HepG2 (cell line): ENCODE results near the gene GIMD1. TPM values are rescaled to one million over a fixed set of nuclear protein-coding genes. Genes with fewer than 3 reads are reported as not detected.

ENCODE experiments used
- DPF2 ChIP-seq: sonication (generic); formaldehyde crosslinking; IDR thresholded peaks from 2 replicates; pipeline ENCODE4 v1.4.0; 2020; ENCODE audit warnings: mild to moderate bottlenecking, low read depth, missing genetic modification reagents, borderline replicate concordance
- GABPA ChIP-seq, 2 experiments: IDR thresholded peaks; 2 replicates each; pipeline ENCODE4 v1.6.1; 2011 to 2016; ENCODE audit warnings: low read depth in 2 of 2, low read length in 1 of 2, missing biosample characterization in 1 of 2, missing genetic modification characterization in 1 of 2
- GTF2F1 ChIP-seq: fragments of 150-350 bp; IDR thresholded peaks from 2 replicates; pipeline ENCODE4 v1.6.1; 2014; ENCODE audit warnings: low read length
- HCFC1 ChIP-seq: fragments of 150-350 bp; IDR thresholded peaks from 2 replicates; pipeline ENCODE4 v1.6.1; 2014; ENCODE audit warnings: low read depth, low read length
- HMG20A ChIP-seq: IDR thresholded peaks from 2 replicates; pipeline ENCODE4 v1.6.1; 2016; ENCODE audit warnings: borderline replicate concordance
- HOXA5 ChIP-seq: sonication (generic); formaldehyde crosslinking; IDR thresholded peaks from 2 replicates; pipeline ENCODE4 v1.4.0; 2020; ENCODE audit warnings: missing genetic modification reagents
- MEF2D ChIP-seq: sonication (generic); formaldehyde crosslinking; IDR thresholded peaks from 2 replicates; pipeline ENCODE4 v1.5.1; 2020; ENCODE audit warnings: mild to moderate bottlenecking, missing genetic modification reagents
- NFATC3 ChIP-seq: sonication (generic); formaldehyde crosslinking; IDR thresholded peaks from 2 replicates; pipeline ENCODE4 v1.5.1; 2020; ENCODE audit warnings: mild to moderate bottlenecking, missing genetic modification reagents
- PRMT3 ChIP-seq: sonication (generic); formaldehyde crosslinking; IDR thresholded peaks from 2 replicates; pipeline ENCODE4 v1.8.1; 2022; ENCODE audit warnings: low read depth, mild to moderate bottlenecking, moderate library complexity, missing genetic modification reagents, borderline replicate concordance
- SRF ChIP-seq: IDR thresholded peaks from 2 replicates; pipeline ENCODE4 v1.6.1; 2011; ENCODE audit warnings: mild to moderate bottlenecking, low read depth, low read length, moderate library complexity
- SUZ12 ChIP-seq: fragments of 150-350 bp; IDR thresholded peaks from 2 replicates; pipeline ENCODE4 v1.6.1; 2014; ENCODE audit warnings: low read depth, low read length
- ZBTB1 ChIP-seq: sonication (generic); formaldehyde crosslinking; IDR thresholded peaks from 2 replicates; pipeline ENCODE4 v1.4.0; 2020; ENCODE audit warnings: missing genetic modification reagents, borderline replicate concordance
- ZBTB21 ChIP-seq: sonication (generic); formaldehyde crosslinking; IDR thresholded peaks from 2 replicates; pipeline ENCODE4 v1.4.0; 2020; ENCODE audit warnings: missing genetic modification reagents
- ZKSCAN8 ChIP-seq: IDR thresholded peaks from 2 replicates; pipeline ENCODE4 v1.6.1; 2016; ENCODE audit warnings: borderline replicate concordance, missing genetic modification reagents, missing compliant biosample characterization
- ZNF430 ChIP-seq: sonication (generic); formaldehyde crosslinking; IDR thresholded peaks from 2 replicates; pipeline ENCODE4 v1.9.0; 2021; ENCODE audit warnings: mild to moderate bottlenecking, missing genetic modification reagents
- ZNF552 ChIP-seq: sonication (generic); formaldehyde crosslinking; IDR thresholded peaks from 2 replicates; pipeline ENCODE4 v1.9.0; 2022; ENCODE audit warnings: missing genetic modification reagents, mild to moderate bottlenecking, borderline replicate concordance
- ZNF619 ChIP-seq: sonication (generic); formaldehyde crosslinking; IDR thresholded peaks from 2 replicates; pipeline ENCODE4 v1.4.0; 2020; ENCODE audit warnings: mild to moderate bottlenecking, missing genetic modification reagents
- polyA plus RNA-seq, 8 experiments: library from polyadenylated mRNA; depleted of rRNA in 3 of 8; stranded (reverse) in 7 of 8; unstranded in 1 of 8; fragments of >200 nt; fragmentation: Illumina TruSeq in 4 of 8; extraction: Trizol in 4 of 8; gene quantifications; 2 replicates each; pipeline versions ENCODE4 v1.2.1 to v1.2.3, GENCODE V29; 2011 to 2016; ENCODE audit warnings: low read depth in 4 of 8, missing spikeins in 1 of 8, mixed read lengths in 1 of 8; ENCODE audit not compliant: insufficient read depth in 1 of 8
- total RNA-seq, 5 experiments: library from RNA; depleted of rRNA; stranded (reverse); fragments of >200 nt; fragmentation: Illumina TruSeq; extraction: Trizol; gene quantifications; 2 replicates each; pipeline ENCODE4 v1.2.3, GENCODE V29; 2016; ENCODE audit warnings: low read depth in 1 of 5
- TF ChIP-seq, protein P1 (sequence below): sonication (generic); formaldehyde crosslinking; IDR thresholded peaks from 2 replicates; pipeline ENCODE4 v1.4.0; 2020; ENCODE audit warnings: mild to moderate bottlenecking, missing genetic modification reagents
- TF ChIP-seq, protein P2 (sequence below): sonication (generic); formaldehyde crosslinking; IDR thresholded peaks from 2 replicates; pipeline ENCODE4 v1.8.1; 2023; ENCODE audit warnings: mild to moderate bottlenecking, missing genetic modification reagents
- TF ChIP-seq, protein P3 (sequence below): sonication (generic); formaldehyde crosslinking; IDR thresholded peaks from 2 replicates; pipeline ENCODE4 v1.4.0; 2020; ENCODE audit warnings: missing genetic modification reagents, borderline replicate concordance
- TF ChIP-seq, protein P4 (sequence below): sonication (generic); formaldehyde crosslinking; IDR thresholded peaks from 2 replicates; pipeline ENCODE4 v1.4.0; 2020; ENCODE audit warnings: mild to moderate bottlenecking, missing genetic modification reagents

GIMD1 gene
- total and polyA plus RNA-seq, 2 of the 13 experiments (the other 11 are each of a cell fraction or from before 2014, with no cell fraction given): not detected

DNA sequence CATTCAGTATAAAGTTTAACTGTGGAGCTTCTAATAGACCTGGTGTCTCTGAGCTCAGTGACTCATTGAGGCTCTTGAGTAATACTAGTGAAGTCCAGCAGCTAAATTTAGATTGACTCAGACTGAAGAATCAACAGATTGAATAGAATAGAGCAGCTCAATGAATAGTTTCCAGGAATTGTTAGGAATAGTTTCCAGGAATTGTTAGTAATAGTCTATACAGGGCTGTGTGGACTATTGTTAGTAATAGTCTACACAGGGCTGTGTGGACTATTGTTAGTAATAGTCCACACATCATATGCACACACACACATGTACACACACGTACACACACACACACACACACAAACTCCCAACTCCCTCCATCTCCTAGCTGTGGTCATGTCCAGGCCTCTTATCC is 3.0 kb downstream of the GIMD1 start (continued):
- TF ChIP-seq SRF (no peak), SUZ12 (no peak), ZKSCAN8 (CRISPR knock-in tag) (no peak), HCFC1 (no peak), GABPA (IDR thresholded peaks at IDR 0.05; ENCODE audit: low read depth, low read length) (no peak), GABPA (CRISPR knock-in tag; IDR thresholded peaks at IDR 0.05; ENCODE audit: low read depth) (no peak), ZBTB21 (CRISPR knock-in tag) (no peak), GTF2F1 (no peak), MEF2D (peak; percentile 86), ZBTB1 (CRISPR knock-in tag) (no peak), ZNF430 (no peak), PRMT3 (no peak), HOXA5 (CRISPR knock-in tag) (no peak), ZNF552 (CRISPR knock-in tag) (no peak), DPF2 (CRISPR knock-in tag) (no peak), ZNF619 (CRISPR knock-in tag) (no peak), HMG20A (CRISPR knock-in tag) (peak; percentile 55; the same call in 1 of the 2 replicates), NFATC3 (CRISPR knock-in tag) (no peak)
- TF ChIP-seq, protein P1, sequence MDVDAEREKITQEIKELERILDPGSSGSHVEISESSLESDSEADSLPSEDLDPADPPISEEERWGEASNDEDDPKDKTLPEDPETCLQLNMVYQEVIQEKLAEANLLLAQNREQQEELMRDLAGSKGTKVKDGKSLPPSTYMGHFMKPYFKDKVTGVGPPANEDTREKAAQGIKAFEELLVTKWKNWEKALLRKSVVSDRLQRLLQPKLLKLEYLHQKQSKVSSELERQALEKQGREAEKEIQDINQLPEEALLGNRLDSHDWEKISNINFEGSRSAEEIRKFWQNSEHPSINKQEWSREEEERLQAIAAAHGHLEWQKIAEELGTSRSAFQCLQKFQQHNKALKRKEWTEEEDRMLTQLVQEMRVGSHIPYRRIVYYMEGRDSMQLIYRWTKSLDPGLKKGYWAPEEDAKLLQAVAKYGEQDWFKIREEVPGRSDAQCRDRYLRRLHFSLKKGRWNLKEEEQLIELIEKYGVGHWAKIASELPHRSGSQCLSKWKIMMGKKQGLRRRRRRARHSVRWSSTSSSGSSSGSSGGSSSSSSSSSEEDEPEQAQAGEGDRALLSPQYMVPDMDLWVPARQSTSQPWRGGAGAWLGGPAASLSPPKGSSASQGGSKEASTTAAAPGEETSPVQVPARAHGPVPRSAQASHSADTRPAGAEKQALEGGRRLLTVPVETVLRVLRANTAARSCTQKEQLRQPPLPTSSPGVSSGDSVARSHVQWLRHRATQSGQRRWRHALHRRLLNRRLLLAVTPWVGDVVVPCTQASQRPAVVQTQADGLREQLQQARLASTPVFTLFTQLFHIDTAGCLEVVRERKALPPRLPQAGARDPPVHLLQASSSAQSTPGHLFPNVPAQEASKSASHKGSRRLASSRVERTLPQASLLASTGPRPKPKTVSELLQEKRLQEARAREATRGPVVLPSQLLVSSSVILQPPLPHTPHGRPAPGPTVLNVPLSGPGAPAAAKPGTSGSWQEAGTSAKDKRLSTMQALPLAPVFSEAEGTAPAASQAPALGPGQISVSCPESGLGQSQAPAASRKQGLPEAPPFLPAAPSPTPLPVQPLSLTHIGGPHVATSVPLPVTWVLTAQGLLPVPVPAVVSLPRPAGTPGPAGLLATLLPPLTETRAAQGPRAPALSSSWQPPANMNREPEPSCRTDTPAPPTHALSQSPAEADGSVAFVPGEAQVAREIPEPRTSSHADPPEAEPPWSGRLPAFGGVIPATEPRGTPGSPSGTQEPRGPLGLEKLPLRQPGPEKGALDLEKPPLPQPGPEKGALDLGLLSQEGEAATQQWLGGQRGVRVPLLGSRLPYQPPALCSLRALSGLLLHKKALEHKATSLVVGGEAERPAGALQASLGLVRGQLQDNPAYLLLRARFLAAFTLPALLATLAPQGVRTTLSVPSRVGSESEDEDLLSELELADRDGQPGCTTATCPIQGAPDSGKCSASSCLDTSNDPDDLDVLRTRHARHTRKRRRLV: no peak
- TF ChIP-seq, protein P2, sequence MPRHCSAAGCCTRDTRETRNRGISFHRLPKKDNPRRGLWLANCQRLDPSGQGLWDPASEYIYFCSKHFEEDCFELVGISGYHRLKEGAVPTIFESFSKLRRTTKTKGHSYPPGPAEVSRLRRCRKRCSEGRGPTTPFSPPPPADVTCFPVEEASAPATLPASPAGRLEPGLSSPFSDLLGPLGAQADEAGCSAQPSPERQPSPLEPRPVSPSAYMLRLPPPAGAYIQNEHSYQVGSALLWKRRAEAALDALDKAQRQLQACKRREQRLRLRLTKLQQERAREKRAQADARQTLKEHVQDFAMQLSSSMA (CRISPR knock-in tag): no peak
- TF ChIP-seq, protein P3, sequence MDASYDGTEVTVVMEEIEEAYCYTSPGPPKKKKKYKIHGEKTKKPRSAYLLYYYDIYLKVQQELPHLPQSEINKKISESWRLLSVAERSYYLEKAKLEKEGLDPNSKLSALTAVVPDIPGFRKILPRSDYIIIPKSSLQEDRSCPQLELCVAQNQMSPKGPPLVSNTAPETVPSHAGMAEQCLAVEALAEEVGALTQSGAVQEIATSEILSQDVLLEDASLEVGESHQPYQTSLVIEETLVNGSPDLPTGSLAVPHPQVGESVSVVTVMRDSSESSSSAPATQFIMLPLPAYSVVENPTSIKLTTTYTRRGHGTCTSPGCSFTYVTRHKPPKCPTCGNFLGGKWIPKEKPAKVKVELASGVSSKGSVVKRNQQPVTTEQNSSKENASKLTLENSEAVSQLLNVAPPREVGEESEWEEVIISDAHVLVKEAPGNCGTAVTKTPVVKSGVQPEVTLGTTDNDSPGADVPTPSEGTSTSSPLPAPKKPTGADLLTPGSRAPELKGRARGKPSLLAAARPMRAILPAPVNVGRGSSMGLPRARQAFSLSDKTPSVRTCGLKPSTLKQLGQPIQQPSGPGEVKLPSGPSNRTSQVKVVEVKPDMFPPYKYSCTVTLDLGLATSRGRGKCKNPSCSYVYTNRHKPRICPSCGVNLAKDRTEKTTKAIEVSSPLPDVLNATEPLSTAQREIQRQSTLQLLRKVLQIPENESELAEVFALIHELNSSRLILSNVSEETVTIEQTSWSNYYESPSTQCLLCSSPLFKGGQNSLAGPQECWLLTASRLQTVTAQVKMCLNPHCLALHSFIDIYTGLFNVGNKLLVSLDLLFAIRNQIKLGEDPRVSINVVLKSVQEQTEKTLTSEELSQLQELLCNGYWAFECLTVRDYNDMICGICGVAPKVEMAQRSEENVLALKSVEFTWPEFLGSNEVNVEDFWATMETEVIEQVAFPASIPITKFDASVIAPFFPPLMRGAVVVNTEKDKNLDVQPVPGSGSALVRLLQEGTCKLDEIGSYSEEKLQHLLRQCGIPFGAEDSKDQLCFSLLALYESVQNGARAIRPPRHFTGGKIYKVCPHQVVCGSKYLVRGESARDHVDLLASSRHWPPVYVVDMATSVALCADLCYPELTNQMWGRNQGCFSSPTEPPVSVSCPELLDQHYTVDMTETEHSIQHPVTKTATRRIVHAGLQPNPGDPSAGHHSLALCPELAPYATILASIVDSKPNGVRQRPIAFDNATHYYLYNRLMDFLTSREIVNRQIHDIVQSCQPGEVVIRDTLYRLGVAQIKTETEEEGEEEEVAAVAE (CRISPR knock-in tag): no peak
- TF ChIP-seq, protein P4, sequence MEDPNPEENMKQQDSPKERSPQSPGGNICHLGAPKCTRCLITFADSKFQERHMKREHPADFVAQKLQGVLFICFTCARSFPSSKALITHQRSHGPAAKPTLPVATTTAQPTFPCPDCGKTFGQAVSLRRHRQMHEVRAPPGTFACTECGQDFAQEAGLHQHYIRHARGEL (CRISPR knock-in tag): no peak
